SK-MEL-5 (cell line): ENCODE measurements around the gene USP40. TPM values are rescaled to one million over a fixed set of nuclear protein-coding genes. Genes with fewer than 3 reads are reported as not detected.

Experiments
- DNase-seq: peaks from one replicate; pipeline ENCODE4 v3.0.0-alpha.2; 2016; ENCODE audit warnings: low read depth, low spot score
- in situ Hi-C: cut with HindIII; loops from 2 replicates; pipeline ENCODE4 v1.10.0; 2016; ENCODE audit warnings: low sequenced_read_pairs, high pct_unique_total_duplicates, low pct_unique_long_range_greater_than_20kb
- total RNA-seq: library from RNA; depleted of rRNA; stranded (reverse); fragments of >200 nt; shearing (Covaris generic); gene quantifications from 2 replicates; pipeline ENCODE4 v1.2.3, GENCODE V29; 2014

USP40 gene
- total RNA-seq, 1 experiment from 2014 or later, result 38.3 TPM

DNA sequence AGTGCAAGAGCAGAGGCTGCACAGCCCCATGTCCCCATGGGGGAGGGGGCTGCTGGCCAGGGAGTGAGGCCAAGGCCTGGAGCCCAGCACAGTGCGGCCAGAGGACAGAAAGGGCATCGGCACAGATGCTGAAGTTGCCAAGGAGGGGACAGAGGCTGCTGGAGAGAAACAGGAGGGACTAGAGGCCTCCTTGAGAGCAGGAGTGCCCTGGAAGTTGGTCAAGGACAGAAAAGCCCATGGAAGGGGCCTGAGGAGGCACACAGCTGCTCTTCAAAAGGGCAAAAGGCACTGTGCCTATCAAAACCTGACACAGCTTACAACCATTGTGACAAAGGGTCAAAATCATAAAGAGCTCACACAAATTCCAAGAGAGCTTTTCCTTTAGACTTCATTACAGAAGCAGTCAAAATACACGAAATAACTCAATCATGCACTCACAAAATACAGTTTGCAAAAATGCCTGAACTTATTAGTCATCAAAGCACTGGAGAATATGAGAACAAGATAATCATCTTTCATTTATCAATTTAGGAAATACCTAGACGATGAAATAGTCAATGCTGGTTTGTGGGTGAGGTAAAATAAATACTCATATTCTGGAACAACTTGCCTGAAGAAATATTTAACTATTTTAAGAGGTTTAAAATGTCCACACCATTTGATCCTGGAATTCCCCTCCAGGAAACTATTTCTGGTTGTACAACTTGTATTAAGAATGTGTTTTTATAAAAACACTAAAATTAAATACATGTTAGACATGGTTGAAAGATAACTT is 79.6 kb downstream of the USP40 start:
- DNase-seq, result no peak
- in situ Hi-C loops, result no loop called here

GRCh38 chr2:233486357-233486756 is 80.2 kb downstream of the USP40 start:
- no peak for DNase-seq
- in situ Hi-C loops, result no loop called here

- in situ Hi-C loops, result no loop called here
- no peak for DNase-seq
Measured at GRCh38 chr2:233485726-233486125, 80.9 kb downstream of the USP40 start.

- no peak for DNase-seq
- in situ Hi-C loops, result no loop called here
Measured at GRCh38 chr2:233482616-233483015, 84.0 kb downstream of the USP40 start.

- in situ Hi-C loops, result no loop called here
- no peak for DNase-seq
Measured at GRCh38 chr2:233481368-233482142, 85.0 kb downstream of the USP40 start.

DNA sequence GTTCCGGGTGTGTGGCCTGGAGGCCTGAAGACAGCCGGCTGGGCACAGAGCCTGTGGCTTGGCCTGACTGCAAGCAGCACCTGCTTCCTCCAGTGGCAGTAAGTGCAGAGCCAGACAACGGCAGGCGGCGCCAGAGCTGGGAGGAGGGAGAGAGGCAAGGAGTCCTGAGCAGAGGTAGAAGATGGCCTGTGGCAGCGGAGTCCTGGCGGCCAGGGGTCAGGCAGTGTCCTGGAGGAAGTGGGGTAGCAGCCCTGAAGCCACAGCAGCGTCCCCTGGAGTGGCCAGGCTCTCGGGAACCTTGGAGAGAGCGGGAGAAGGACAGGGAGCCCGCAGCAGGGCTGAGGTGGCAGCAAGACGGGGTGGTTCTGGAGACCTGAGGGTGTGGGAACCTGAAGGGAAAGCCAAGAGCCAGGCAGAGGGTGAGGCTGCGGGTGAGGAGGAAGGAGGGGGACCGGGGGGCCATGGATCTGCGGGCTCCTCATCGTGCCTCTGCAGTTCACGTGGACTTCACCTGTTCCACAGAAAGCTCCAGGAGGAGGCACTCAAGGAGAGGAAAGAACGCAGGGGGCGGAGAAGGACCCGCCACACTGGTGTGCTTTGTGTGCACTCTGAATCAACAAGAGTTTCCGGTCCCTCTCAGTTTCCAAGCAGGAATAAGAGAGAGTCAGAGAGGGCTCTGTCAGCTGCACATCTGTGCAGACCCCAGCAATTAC is 85.9 kb downstream of the USP40 start:
- in situ Hi-C loops, result no loop called here
- no peak for DNase-seq

DNA sequence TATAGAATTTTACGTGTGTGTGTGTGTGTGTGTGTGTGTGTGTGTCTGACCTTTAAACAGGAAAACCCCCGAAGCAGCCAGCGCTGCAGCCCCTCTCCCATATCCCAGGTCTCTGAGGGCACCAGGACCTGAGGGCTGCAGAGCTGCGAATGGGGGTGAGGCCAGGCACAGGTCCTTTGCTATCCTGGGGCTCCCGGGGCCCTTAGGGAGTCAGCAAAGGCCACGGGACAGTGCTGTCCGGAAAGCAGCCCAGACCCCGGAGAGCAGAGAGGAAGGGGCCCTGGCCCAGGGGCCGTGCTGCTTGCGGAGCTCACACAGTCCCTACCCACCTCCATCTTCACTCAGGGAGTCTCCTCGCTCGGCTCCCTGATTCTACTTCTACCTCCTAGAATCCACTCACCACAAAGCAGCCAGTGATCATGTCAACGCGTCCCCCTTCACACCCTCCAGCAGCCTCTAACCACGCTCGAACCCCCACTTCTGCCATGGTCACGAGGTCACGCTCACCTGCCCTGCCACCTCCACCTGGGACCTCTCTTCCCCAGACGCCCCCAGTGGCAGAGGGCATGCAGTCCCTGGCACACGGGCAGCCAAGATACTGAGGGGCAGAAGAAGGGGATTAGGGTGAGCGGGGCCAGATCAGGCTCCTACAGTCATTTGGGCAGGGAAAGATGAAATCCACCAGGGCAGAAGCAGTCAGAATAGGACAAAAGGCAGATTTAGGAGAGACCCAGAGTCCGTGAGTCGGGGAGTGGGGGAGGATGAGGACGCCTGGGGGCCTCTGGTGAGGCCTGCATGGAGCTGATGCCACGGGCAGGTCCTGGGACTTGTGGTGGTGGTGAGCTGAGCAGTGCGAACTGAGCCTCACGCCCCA is 86.7 kb downstream of the USP40 start:
- in situ Hi-C loops, result no loop called here

DNA sequence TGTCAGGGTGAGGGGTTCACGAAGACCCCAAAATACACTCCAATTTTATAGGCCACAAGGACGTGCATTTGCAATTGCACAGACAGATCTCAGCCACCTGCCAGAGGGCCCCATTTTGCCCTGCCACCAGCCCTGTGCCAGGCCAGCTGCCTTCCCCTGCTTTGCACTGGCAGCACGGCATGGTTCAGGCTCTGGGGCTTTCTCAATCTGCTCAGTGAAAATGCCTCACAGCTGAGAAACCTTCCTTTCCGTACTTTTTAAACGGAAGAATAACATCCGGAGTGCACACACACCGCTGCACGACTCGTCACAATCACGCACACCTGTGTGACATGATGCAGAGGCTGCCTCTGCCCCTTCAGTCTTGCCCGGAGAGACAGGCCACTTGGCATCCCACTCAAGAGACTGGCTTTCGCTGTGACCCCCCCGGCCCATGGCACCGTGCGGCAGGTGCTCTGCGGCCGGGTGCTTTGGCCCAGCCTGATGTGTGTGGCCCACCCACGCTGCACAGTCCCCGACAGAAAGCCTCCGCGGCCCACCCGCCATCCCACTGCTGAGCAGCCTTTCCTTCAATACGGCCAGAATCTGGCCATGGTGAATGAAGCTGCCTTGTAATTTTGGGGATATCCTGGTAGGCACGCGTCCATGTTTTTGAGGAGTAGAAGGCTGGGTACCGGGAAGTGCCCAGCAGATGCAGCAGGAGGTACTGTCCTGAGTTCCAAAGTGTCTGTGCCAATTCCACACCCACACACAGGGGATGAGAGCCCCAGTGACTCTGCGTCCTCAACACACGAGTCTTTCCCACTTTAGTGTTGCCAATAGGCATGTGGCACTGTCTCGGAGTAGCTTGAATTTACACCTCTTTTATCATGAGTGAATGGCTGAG is 88.8 kb downstream of the USP40 start:
- DNase-seq, result no peak
- in situ Hi-C loops, result no loop called here

More for the DNA sequence above, 86.7 kb downstream of the USP40 start:
- no peak for DNase-seq

DNA sequence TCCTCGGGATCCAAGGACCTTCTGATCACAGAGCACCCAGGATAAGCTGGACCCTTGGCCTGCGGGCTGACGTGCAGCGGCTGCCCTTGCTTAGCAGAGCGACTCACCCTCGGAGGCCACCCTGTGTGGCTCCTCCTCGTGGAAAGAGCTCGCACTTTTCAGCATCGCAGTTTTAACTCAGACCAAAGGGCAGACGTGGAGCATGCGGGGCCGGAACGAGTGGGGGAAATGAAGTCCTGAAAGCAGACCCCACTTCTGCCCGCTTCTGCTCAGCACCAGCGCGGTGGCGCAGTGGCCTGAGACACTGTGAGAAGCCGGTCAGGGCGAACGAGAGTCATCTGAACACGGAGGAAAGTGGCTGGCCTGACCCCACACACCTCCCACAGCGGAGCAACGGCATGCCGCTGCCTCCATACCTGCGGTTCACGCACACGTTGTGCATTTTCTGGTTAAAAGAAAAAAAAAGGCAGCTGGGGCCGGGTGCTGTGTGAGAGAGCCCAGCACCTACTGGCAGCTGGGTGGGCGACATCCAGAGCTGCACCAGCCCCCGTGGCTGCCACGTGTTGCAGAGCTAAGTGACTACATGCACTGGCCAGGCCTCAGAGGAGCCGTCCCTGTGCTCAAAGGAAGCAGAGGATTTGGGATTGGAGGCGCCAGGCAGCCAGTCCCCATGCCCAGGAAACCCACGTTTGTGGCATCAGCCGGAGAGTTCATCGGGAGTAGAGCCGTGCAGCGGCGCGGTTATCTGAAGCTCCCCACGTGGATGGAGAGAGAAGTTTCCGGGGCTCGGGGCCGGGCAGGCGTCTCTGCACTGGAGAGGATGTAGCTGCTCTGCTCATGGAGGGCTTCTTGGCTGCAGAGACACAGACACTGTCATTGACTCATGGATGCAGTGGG is 89.7 kb downstream of the USP40 start:
- DNase-seq, result no peak
- in situ Hi-C loops, result no loop called here

DNA sequence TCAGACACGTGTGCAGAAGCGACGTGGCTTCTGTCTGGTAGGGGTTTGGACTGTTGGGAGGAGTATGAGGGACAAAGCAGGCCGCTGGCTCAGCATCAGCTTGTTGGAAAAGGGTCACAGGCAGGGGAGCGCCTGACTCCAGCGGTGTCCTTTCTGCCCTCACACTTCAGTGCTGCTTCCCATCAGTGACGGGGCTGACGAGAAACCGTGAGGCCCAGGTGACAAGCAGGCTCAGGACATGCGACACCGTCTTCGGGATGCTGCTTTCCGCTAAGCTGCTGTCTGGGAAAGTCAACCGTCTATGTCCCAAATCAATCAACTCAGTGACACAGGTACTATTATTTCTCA is 90.5 kb downstream of the USP40 start:
- no peak for DNase-seq
- in situ Hi-C loops, result no loop called here

- in situ Hi-C loops, result no loop called here
- no peak for DNase-seq
Measured at GRCh38 chr2:233474308-233475160, 92.0 kb downstream of the USP40 start.

- in situ Hi-C loops, result no loop called here
- no peak for DNase-seq
Measured at GRCh38 chr2:233473878-233474277, 92.7 kb downstream of the USP40 start.

GRCh38 chr2:233473386-233473791 is 93.2 kb downstream of the USP40 start:
- no peak for DNase-seq
- in situ Hi-C loops, result no loop called here

- DNase-seq, result no peak
- in situ Hi-C loops, result no loop called here
Measured at GRCh38 chr2:233471291-233472035, 95.1 kb downstream of the USP40 start.
